ENCODE data around the gene SLCO4A1. TPM values are rescaled to one million over a fixed set of nuclear protein-coding genes. Genes with fewer than 3 reads are reported as not detected.

Gene SLCO4A1, protein sequence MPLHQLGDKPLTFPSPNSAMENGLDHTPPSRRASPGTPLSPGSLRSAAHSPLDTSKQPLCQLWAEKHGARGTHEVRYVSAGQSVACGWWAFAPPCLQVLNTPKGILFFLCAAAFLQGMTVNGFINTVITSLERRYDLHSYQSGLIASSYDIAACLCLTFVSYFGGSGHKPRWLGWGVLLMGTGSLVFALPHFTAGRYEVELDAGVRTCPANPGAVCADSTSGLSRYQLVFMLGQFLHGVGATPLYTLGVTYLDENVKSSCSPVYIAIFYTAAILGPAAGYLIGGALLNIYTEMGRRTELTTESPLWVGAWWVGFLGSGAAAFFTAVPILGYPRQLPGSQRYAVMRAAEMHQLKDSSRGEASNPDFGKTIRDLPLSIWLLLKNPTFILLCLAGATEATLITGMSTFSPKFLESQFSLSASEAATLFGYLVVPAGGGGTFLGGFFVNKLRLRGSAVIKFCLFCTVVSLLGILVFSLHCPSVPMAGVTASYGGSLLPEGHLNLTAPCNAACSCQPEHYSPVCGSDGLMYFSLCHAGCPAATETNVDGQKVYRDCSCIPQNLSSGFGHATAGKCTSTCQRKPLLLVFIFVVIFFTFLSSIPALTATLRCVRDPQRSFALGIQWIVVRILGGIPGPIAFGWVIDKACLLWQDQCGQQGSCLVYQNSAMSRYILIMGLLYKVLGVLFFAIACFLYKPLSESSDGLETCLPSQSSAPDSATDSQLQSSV
- 3.5 TPM for polyA plus RNA-seq (2013, experiment 1 of 2)
- 3.9 TPM for polyA plus RNA-seq (2013, experiment 2 of 2)

DNA sequence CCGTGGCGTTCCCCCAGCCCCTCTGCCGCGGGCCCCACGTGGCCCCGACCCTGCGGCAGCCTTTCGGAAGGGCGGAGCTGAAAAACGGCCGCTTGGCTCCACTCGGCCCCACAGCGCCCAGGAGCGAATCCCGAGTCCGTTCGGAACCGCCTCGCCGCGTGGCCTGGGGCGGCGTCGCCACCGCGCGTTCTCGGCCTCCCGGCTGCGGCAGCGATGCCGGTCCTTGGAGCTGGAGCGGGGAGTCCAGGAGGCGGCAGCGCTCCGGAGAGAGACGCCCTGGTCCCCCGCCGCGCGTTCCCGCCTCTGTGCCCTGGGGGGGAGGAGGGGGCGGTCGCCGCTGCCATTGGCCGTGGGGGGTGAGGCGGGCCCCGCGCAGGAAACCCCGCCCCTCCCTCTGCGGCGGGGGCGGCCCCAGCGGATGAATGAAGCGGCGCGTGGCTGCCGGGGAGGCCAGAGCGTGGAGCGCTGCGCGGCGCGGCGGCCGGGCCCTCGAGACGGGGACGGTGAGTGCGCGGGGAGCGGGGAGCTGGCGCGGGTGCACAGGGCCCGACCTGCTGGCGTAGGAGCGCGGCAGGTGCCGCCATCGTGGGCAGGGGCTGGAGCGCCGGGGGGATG is at the start of gene SLCO4A1:
TSS of gene SLCO4A1 (plus strand) at position 453 of the 615 bp plus-strand sequence. CDS start 13,952 bp downstream, outside the sequence.
- WGBS, 2 donors (ENCODE audit: extremely low coverage in 2 of 2, insufficient read length in 2 of 2, insufficient replicate concordance in 1 of 2), result no CpG with 5 or more reads among the region's 82 CpGs

DNA sequence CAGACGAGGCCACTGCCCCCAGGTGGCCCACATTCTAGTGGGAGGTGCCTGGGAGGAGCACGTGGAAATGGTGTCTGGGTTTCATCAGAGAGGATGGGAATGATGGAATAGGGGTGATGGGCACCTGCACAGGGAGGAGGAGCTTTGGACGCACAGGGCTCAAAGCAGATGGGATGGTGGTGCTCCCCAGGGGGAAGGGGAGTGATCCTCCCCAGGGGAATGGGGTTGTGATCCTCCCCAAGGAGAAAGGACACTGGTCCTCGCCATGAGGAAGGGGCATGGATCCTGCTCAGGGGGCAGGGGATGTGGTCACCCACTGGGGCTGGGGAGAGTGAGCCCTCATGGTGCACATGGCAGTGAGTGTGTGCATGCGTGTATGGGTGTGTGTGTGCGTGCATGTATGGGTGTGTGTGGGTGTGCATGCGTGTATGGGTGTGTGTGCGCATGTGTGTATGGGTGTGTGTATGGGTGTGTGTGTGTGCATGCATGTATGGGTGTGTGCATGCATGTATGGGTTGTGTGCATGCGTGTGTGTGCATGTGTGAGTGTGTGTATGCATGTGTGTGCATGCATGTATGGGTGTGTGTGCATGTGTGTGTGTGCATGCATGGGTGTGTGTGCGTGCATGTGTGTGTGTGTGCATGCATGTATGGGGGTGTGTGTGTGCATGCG is 49.7 kb upstream of the SLCO4A1 start:
- peaks cover 0 to 56% (median 4%) of the 10 kb centered on the region in 3 experiments for H3K27me3 ChIP-seq (ENCODE audit: control insufficient read depth in 3 of 3, insufficient read depth in 3 of 3, low read depth in 1 of 3, low read length in 3 of 3)
- H4K8ac ChIP-seq (ENCODE audit: low read depth, low read length), result no peak overlapping the region
- H2BK12ac ChIP-seq (ENCODE audit: low read length), result no peak overlapping the region
- H3K27ac ChIP-seq (replicated peaks; ENCODE audit: low read length), result no peak overlapping the region
- H3K4me1 ChIP-seq (ENCODE audit: control insufficient read depth in 2 of 2, insufficient read depth in 1 of 2, low read depth in 1 of 2, low read length in 2 of 2), result peaks cover 0 to 1% of the 10 kb centered on the region in 2 donors
- no peak overlapping the region for H2BK15ac ChIP-seq (ENCODE audit: low read length)
- peak overlapping the region; percentile 48 for H3K18ac ChIP-seq (ENCODE audit: low read length)
- peaks cover 4% of the 10 kb centered on the region for H3K79me1 ChIP-seq (ENCODE audit: low read depth, low read length)
- H2AFZ ChIP-seq (ENCODE audit: low read length), result no peak overlapping the region
- peak overlapping the region in 1 of 2 donors; percentile 66 for H3K4me3 ChIP-seq (ENCODE audit: low read length in 2 of 2)
- H3K23ac ChIP-seq (ENCODE audit: low read depth, low read length, poor library complexity), result no peak overlapping the region
- H3K9me3 ChIP-seq (replicated peaks in 1 of 2; ENCODE audit: control insufficient read depth in 2 of 2, insufficient read depth in 1 of 2, low read depth in 1 of 2, low read length in 2 of 2), result peaks cover 0 to 2% of the 10 kb centered on the region in 2 donors
- peak overlapping the region; percentile 38 for H3K14ac ChIP-seq (ENCODE audit: low read length)
- peak overlapping the region; percentile 38 for H3K9ac ChIP-seq (ENCODE audit: low read depth, low read length, poor library complexity)
- no peaks in the 10 kb centered on the region for H3K36me3 ChIP-seq (replicated peaks in 1 of 2; ENCODE audit: control insufficient read depth in 2 of 2, insufficient read depth in 2 of 2, low read length in 2 of 2)
- no peak overlapping the region for H2BK120ac ChIP-seq (ENCODE audit: low read depth, low read length)
- no peak overlapping the region for H2AK5ac ChIP-seq (ENCODE audit: low read depth, low read length)
- no peak overlapping the region for H3K4ac ChIP-seq (ENCODE audit: low read length)
- H2BK5ac ChIP-seq (ENCODE audit: low read length), result no peak overlapping the region
- H3K4me2 ChIP-seq (ENCODE audit: insufficient read depth, low read length, poor library complexity, severe bottlenecking), result no peak overlapping the region
- WGBS, 2 donors (ENCODE audit: extremely low coverage in 2 of 2, insufficient read length in 2 of 2, insufficient replicate concordance in 1 of 2), result no CpG with 5 or more reads among the region's 11 CpGs
- H4K91ac ChIP-seq (ENCODE audit: low read depth, low read length, poor library complexity), result peak overlapping the region; percentile 85
- no peak for DNase-seq (ENCODE audit: low spot score)

More for the DNA sequence above, at the start of gene SLCO4A1:
- H3K18ac ChIP-seq (ENCODE audit: low read length), result peak within 1 kb of the TSS; percentile 90
- H3K14ac ChIP-seq (ENCODE audit: low read length), result peak within 1 kb of the TSS; percentile 50
- no peak within 1 kb of the TSS for H4K8ac ChIP-seq (ENCODE audit: low read depth, low read length)
- DNase-seq (ENCODE audit: low spot score), result peak; percentile 60
- H3K27me3 ChIP-seq (ENCODE audit: control insufficient read depth in 3 of 3, insufficient read depth in 3 of 3, low read depth in 1 of 3, low read length in 3 of 3), result peaks cover 7 to 96% (median 45%) of the 10 kb centered on the region in 3 experiments
- H4K91ac ChIP-seq (ENCODE audit: low read depth, low read length, poor library complexity), result no peak within 1 kb of the TSS
- no peak within 1 kb of the TSS for H3K4ac ChIP-seq (ENCODE audit: low read length)
- H3K9ac ChIP-seq (ENCODE audit: low read depth, low read length, poor library complexity), result peak within 1 kb of the TSS; percentile 86
- H2AK5ac ChIP-seq (ENCODE audit: low read depth, low read length), result peak within 1 kb of the TSS; percentile 23
- peak within 1 kb of the TSS; percentile 62 for H2BK5ac ChIP-seq (ENCODE audit: low read length)
- no peaks in the 10 kb centered on the region for H3K36me3 ChIP-seq (replicated peaks in 1 of 2; ENCODE audit: control insufficient read depth in 2 of 2, insufficient read depth in 2 of 2, low read length in 2 of 2)
- H3K79me1 ChIP-seq (ENCODE audit: low read depth, low read length), result no peaks in the 10 kb centered on the region
- H2BK12ac ChIP-seq (ENCODE audit: low read length), result peak within 1 kb of the TSS; percentile 78
- peak within 1 kb of the TSS; percentile 95 for H3K4me2 ChIP-seq (ENCODE audit: insufficient read depth, low read length, poor library complexity, severe bottlenecking)
- peak within 1 kb of the TSS; percentile 5 for H2BK120ac ChIP-seq (ENCODE audit: low read depth, low read length)
- H3K23ac ChIP-seq (ENCODE audit: low read depth, low read length, poor library complexity), result peak within 1 kb of the TSS; percentile 74
- H3K27ac ChIP-seq (replicated peaks; ENCODE audit: low read length), result no peak within 1 kb of the TSS
- H3K4me1 ChIP-seq (ENCODE audit: control insufficient read depth in 2 of 2, insufficient read depth in 1 of 2, low read depth in 1 of 2, low read length in 2 of 2), result peaks cover 0 to 6% of the 10 kb centered on the region in 2 donors
- H3K9me3 ChIP-seq (replicated peaks in 1 of 2; ENCODE audit: control insufficient read depth in 2 of 2, insufficient read depth in 1 of 2, low read depth in 1 of 2, low read length in 2 of 2), result no peaks in the 10 kb centered on the region
- peak within 1 kb of the TSS; percentile 38 for H2BK15ac ChIP-seq (ENCODE audit: low read length)
- peak within 1 kb of the TSS; percentile 33 to 85 for H3K4me3 ChIP-seq (ENCODE audit: low read length in 2 of 2)
- H2AFZ ChIP-seq (ENCODE audit: low read length), result peak within 1 kb of the TSS; percentile 79

DNA sequence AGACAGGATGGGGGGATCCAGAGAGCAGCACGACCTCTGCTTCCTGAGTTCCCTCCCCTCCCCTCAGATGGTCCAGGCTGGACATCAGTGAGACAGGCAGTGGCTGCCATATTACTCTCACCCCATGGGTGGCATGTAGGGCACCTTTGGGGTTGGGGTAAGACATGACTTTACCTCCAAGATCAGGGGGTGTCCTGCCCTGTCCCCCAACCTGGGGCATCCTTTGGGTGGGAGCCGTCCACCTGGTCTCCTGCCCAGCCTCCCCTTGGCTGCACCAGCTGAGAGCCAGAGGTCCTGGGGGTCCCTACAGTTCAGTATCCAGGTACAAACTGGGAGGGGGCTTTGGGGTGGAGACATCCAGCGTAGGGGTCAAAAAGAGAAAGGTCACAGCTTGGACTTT is 48.7 kb upstream of the SLCO4A1 start:
- Histone ChIP-seq H3K27me3 (ENCODE audit: control insufficient read depth in 3 of 3, insufficient read depth in 3 of 3, low read depth in 1 of 3, low read length in 3 of 3) (peaks cover 0 to 52% (median 4%) of the 10 kb centered on the region in 3 experiments), H3K36me3 (replicated peaks in 1 of 2; ENCODE audit: control insufficient read depth in 2 of 2, insufficient read depth in 2 of 2, low read length in 2 of 2) (no peaks in the 10 kb centered on the region), H2AK5ac (ENCODE audit: low read depth, low read length) (no peak overlapping the region), H2AFZ (ENCODE audit: low read length) (no peak overlapping the region), H2BK12ac (ENCODE audit: low read length) (no peak overlapping the region), H3K23ac (ENCODE audit: low read depth, low read length, poor library complexity) (no peak overlapping the region), H3K4me1 (ENCODE audit: control insufficient read depth in 2 of 2, insufficient read depth in 1 of 2, low read depth in 1 of 2, low read length in 2 of 2) (peaks cover 0 to 1% of the 10 kb centered on the region in 2 donors), H3K14ac (ENCODE audit: low read length) (no peak overlapping the region), H2BK15ac (ENCODE audit: low read length) (no peak overlapping the region), H3K27ac (replicated peaks; ENCODE audit: low read length) (no peak overlapping the region), H3K9me3 (replicated peaks in 1 of 2; ENCODE audit: control insufficient read depth in 2 of 2, insufficient read depth in 1 of 2, low read depth in 1 of 2, low read length in 2 of 2) (peaks cover 0 to 2% of the 10 kb centered on the region in 2 donors), H3K18ac (ENCODE audit: low read length) (no peak overlapping the region), H4K91ac (ENCODE audit: low read depth, low read length, poor library complexity) (no peak overlapping the region), H3K4ac (ENCODE audit: low read length) (no peak overlapping the region), H3K9ac (ENCODE audit: low read depth, low read length, poor library complexity) (no peak overlapping the region), H3K79me1 (ENCODE audit: low read depth, low read length) (peaks cover 4% of the 10 kb centered on the region), H3K4me2 (ENCODE audit: insufficient read depth, low read length, poor library complexity, severe bottlenecking) (no peak overlapping the region), H2BK5ac (ENCODE audit: low read length) (no peak overlapping the region), H3K4me3 (ENCODE audit: low read length in 2 of 2) (no peak overlapping the region), H2BK120ac (ENCODE audit: low read depth, low read length) (no peak overlapping the region), H4K8ac (ENCODE audit: low read depth, low read length) (no peak overlapping the region)
- no peak for DNase-seq (ENCODE audit: low spot score)
- no CpG with 5 or more reads among the region's 3 CpGs for WGBS, 2 donors (ENCODE audit: extremely low coverage in 2 of 2, insufficient read length in 2 of 2, insufficient replicate concordance in 1 of 2)
